GM23248 (cell line): Measurements from ENCODE around the gene RGR.

Experiments
- EZH2 ChIP-seq: fragments of 200-600 bp; sonication (generic); IDR thresholded peaks from 2 replicates; pipeline ENCODE4 v1.6.1; 2018; ENCODE audit warnings: antibody characterized with exemption, mild to moderate bottlenecking; ENCODE audit not compliant: insufficient read depth, poor library complexity, severe bottlenecking
- EZH2phosphoT487 ChIP-seq: fragments of 200-600 bp; sonication (generic); IDR thresholded peaks from 2 replicates; pipeline ENCODE4 v1.6.1; 2018; ENCODE audit warnings: antibody characterized with exemption, moderate library complexity, mild to moderate bottlenecking, low read depth; ENCODE audit not compliant: insufficient read depth

DNA sequence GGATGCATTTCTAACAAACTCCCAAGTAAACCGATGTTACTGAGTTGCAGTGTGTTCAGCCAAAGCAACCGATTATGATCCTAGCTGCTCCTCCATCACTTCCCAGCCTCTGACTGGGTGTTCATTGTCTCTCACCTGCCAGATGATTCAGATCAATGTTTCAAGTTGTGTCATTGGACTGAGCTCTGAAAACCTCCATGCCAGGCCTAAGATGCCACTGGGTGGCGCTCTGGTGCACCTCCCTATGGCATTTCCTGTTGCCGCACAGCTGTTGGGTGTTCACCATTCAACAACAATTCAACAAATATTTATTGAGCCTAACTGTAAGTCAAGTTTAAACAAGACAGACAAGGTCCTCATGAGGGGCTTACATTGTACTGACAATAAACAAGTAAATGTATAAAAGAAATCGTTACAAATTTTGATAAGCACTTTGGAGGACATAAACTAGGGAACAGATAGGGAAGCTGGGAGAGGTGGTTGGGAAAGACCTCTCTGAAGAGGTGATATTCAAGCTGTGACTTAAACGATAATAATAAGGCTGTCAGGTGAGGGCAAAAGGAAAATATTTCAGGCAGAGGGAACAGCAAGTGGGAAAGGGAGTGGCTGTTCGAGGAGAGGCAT, 22.8 kb downstream of the RGR start:
- no peak for TF ChIP-seq EZH2phosphoT487
- no peak for TF ChIP-seq EZH2
